Endodermal cell (in vitro differentiated cells): ENCODE results near the gene REG1B. TPM values are rescaled to one million over a fixed set of nuclear protein-coding genes. Genes with fewer than 3 reads are reported as not detected.

ENCODE experiments used
- DNase-seq: peaks from one replicate; pipeline ENCODE4 v3.0.0-alpha.2; 2017
- H3K27ac ChIP-seq: 2 replicates; pipeline ENCODE4 v1.5.1; 2013; ENCODE audit warnings: mild to moderate bottlenecking, low read depth, low read length, moderate library complexity
- H3K27me3 ChIP-seq: 2 replicates; pipeline ENCODE4 v1.6.1; 2013; ENCODE audit warnings: mild to moderate bottlenecking, low read length, moderate library complexity; ENCODE audit not compliant: insufficient read depth, control insufficient read depth, poor library complexity, severe bottlenecking
- H3K36me3 ChIP-seq: 2 replicates; pipeline ENCODE4 v1.7.0; 2013; ENCODE audit warnings: mild to moderate bottlenecking, low read length, moderate library complexity; ENCODE audit not compliant: control insufficient read depth, insufficient read depth
- H3K4me1 ChIP-seq: one replicate; pipeline ENCODE4 v1.7.0; 2013; ENCODE audit warnings: low read length; ENCODE audit not compliant: control insufficient read depth, insufficient read depth
- H3K4me3 ChIP-seq: 2 replicates; pipeline ENCODE4 v1.5.1; 2013; ENCODE audit warnings: mild to moderate bottlenecking, low read length, moderate library complexity
- H3K9ac ChIP-seq: 2 replicates; pipeline ENCODE4 v1.6.1; 2013; ENCODE audit warnings: mild to moderate bottlenecking, low read length, moderate library complexity; ENCODE audit not compliant: poor library complexity, severe bottlenecking; ENCODE audit errors: extremely low read depth
- H3K9me3 ChIP-seq: 2 replicates; pipeline ENCODE4 v1.6.1; 2013; ENCODE audit warnings: mild to moderate bottlenecking, low read length, moderate library complexity; ENCODE audit not compliant: control insufficient read depth
- H3K27ac Mint-ChIP-seq: 2 replicates; pipeline ENCODE4 v1.8.0; 2020; ENCODE audit warnings: mixed read lengths
- H3K27me3 Mint-ChIP-seq: 2 replicates; pipeline ENCODE4 v1.8.0; 2021; ENCODE audit warnings: mild to moderate bottlenecking, mixed read lengths; ENCODE audit not compliant: insufficient read depth
- H3K36me3 Mint-ChIP-seq: 2 replicates; pipeline ENCODE4 v1.8.0; 2020; ENCODE audit warnings: low read depth, mixed read lengths
- H3K4me1 Mint-ChIP-seq: 2 replicates; pipeline ENCODE4 v1.8.0; 2020; ENCODE audit warnings: mixed read lengths
- H3K4me3 Mint-ChIP-seq: 2 replicates; pipeline ENCODE4 v1.8.0; 2020; ENCODE audit warnings: mild to moderate bottlenecking, moderate library complexity, mixed read lengths
- H3K9me3 Mint-ChIP-seq: 2 replicates; pipeline ENCODE4 v1.8.0; 2020; ENCODE audit warnings: mild to moderate bottlenecking, mixed read lengths
- CTCF ChIP-seq: fragments of 200-600 bp; sonication (generic); conservative IDR thresholded peaks from 2 replicates; pipeline ENCODE4 v1.5.0; 2021; ENCODE audit warnings: antibody characterized with exemption, mild to moderate bottlenecking
- whole genome bisulfite sequencing, 2 experiments: methylation state at CpG; one replicate each; pipeline versions ENCODE4 v1.1.5 to v1.1.7; 2013; ENCODE audit warnings: missing lambda C conversion rate in 2 of 2, mixed read lengths in 1 of 2; ENCODE audit not compliant: insufficient coverage in 1 of 2, insufficient read length in 1 of 2; 5-methylcytosine and 5-hydroxymethylcytosine counted together
- total RNA-seq, 2 donors: library from RNA; stranded (reverse); fragmentation: NEBNext Ultra II Directional in 1 of 2; extraction: Animal tissue kit (Norgen Biotek cat#: 25700) in 1 of 2; gene quantifications; 2 replicates in 1 of 2; 3 replicates in 1 of 2; pipeline ENCODE4 v1.2.1, GENCODE V29; 2021

Gene REG1B
- total RNA-seq, 2 donors from 2014 or later, result not detected

- Histone ChIP-seq H3K4me3 (no peak overlapping the region), H3K4me1 (no peaks in the 10 kb centered on the region), H3K36me3 (no peaks in the 10 kb centered on the region), H3K9ac (no peak overlapping the region), H3K27ac (no peak overlapping the region), H3K9me3 (no peaks in the 10 kb centered on the region), H3K27me3 (peaks cover 14% of the 10 kb centered on the region)
- no peak for DNase-seq
- Mint-ChIP-seq H3K4me3 (no peak overlapping the region), H3K4me1 (no peaks in the 10 kb centered on the region), H3K27me3 (peaks cover 7% of the 10 kb centered on the region), H3K27ac (no peak overlapping the region), H3K9me3 (no peaks in the 10 kb centered on the region), H3K36me3 (no peaks in the 10 kb centered on the region)
- TF ChIP-seq CTCF, result no peak
- 91 to 98% methylated on average over 5 to 8 of the region's 9 CpGs for WGBS, 2 experiments
Measured at GRCh38 chr2:79124907-79125720, 37.3 kb upstream of the REG1B start.

GRCh38 chr2:79122676-79123075 lies 34.9 kb upstream of the REG1B start:
- H3K27ac ChIP-seq, result no peak overlapping the region
- H3K9me3 ChIP-seq, result no peaks in the 10 kb centered on the region
- 85 to 89% methylated on average over 2 of the region's 2 CpGs for WGBS, 2 experiments
- no peak overlapping the region for H3K4me3 Mint-ChIP-seq
- DNase-seq, result no peak
- no peaks in the 10 kb centered on the region for H3K36me3 Mint-ChIP-seq
- H3K27me3 Mint-ChIP-seq, result peaks cover 7% of the 10 kb centered on the region
- no peaks in the 10 kb centered on the region for H3K36me3 ChIP-seq
- no peaks in the 10 kb centered on the region for H3K4me1 Mint-ChIP-seq
- H3K27me3 ChIP-seq, result peaks cover 9% of the 10 kb centered on the region
- TF ChIP-seq CTCF, result no peak
- no peak overlapping the region for H3K27ac Mint-ChIP-seq
- H3K9me3 Mint-ChIP-seq, result peaks cover 3% of the 10 kb centered on the region
- no peak overlapping the region for H3K4me3 ChIP-seq
- no peak overlapping the region for H3K9ac ChIP-seq
- no peaks in the 10 kb centered on the region for H3K4me1 ChIP-seq

GRCh38 chr2:79120194-79120713 lies 32.5 kb upstream of the REG1B start, which contains the start of gene REG1A:
REG1A (plus strand) TSS chr2:79120488; CDS start chr2:79120862, 374 bp downstream.
- H3K9ac ChIP-seq, result no peak within 1 kb of the TSS
- H3K4me3 Mint-ChIP-seq, result no peak within 1 kb of the TSS
- peaks cover 9% of the 10 kb centered on the region for H3K27me3 ChIP-seq
- no peak within 1 kb of the TSS for H3K27ac Mint-ChIP-seq
- no peaks in the 10 kb centered on the region for H3K36me3 Mint-ChIP-seq
- no peak within 1 kb of the TSS for H3K27ac ChIP-seq
- no peaks in the 10 kb centered on the region for H3K4me1 Mint-ChIP-seq
- H3K27me3 Mint-ChIP-seq, result peaks cover 7% of the 10 kb centered on the region
- no peaks in the 10 kb centered on the region for H3K4me1 ChIP-seq
- DNase-seq, result no peak
- no peak for TF ChIP-seq CTCF
- no peaks in the 10 kb centered on the region for H3K36me3 ChIP-seq
- H3K9me3 Mint-ChIP-seq, result peaks cover 3% of the 10 kb centered on the region
- no peaks in the 10 kb centered on the region for H3K9me3 ChIP-seq
- WGBS, 2 experiments, result 74 to 75% methylated on average over 6 of the region's 6 CpGs
- no peak within 1 kb of the TSS for H3K4me3 ChIP-seq
